K562 (cell line): ENCODE results near the gene DTNB.

Experiments
- CTCF ChIP-seq, 3 experiments: IDR thresholded peaks in 2 of 3; conservative IDR thresholded peaks in 1 of 3; 2 replicates each; pipeline ENCODE4 v1.5.1; 2011 to 2012; ENCODE audit warnings: low read length in 3 of 3, mild to moderate bottlenecking in 3 of 3, control low read depth in 2 of 3, improper control_type of control experiment in 1 of 3, inconsistent platforms in 1 of 3, low read depth in 1 of 3, mixed read lengths in 1 of 3, moderate library complexity in 1 of 3; ENCODE audit not compliant: insufficient read depth in 2 of 3
- TF ChIP-seq, protein P1 (sequence below): sonication (generic); formaldehyde crosslinking; IDR thresholded peaks from 2 replicates; pipeline ENCODE4 v1.8.1; 2022; ENCODE audit warnings: missing genetic modification reagents

DNA sequence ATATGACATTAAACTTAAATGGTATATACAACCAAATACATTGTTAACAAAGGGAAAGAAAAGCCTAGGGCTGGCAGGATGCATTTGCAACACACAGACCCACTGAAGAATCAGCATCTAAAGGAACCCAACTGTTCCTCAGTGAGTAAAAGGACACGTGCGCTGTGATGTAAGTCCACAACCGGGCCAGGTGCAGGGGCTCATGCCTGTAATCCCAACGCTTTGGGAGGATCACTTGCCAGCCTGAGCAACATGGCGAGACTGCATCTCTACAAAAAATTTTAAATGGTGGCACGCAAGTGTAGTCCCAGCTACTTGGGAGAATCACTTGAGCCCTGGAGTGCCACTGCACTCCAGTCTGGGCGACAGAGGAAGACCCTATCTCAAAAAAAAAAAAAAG is 3.9 kb downstream of the DTNB start:
- no peak for TF ChIP-seq CTCF (IDR thresholded peaks at IDR 0.05 in 2 of 3, conservative IDR thresholded peaks at IDR 0.05 in 1 of 3; ENCODE audit: insufficient read depth in 2 of 3, low read depth in 1 of 3, low read length in 3 of 3)
- TF ChIP-seq, protein P1, sequence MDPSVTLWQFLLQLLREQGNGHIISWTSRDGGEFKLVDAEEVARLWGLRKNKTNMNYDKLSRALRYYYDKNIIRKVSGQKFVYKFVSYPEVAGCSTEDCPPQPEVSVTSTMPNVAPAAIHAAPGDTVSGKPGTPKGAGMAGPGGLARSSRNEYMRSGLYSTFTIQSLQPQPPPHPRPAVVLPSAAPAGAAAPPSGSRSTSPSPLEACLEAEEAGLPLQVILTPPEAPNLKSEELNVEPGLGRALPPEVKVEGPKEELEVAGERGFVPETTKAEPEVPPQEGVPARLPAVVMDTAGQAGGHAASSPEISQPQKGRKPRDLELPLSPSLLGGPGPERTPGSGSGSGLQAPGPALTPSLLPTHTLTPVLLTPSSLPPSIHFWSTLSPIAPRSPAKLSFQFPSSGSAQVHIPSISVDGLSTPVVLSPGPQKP (CRISPR knock-in tag), result no peak
